Prostate gland (tissue), 2 donors: ENCODE measurements around the gene ACOXL. TPM values are rescaled to one million over a fixed set of nuclear protein-coding genes. Genes with fewer than 3 reads are reported as not detected.

ENCODE experiments used
- DNase-seq: peaks from one replicate; pipeline ENCODE4 v3.0.0-alpha.2; 2019; ENCODE audit warnings: low spot score
- H3K27ac ChIP-seq, 2 donors: fragments of 200-600 bp; sonication (generic); 2 replicates each; pipeline ENCODE4 v1.5.1; 2017 to 2019
- H3K27me3 ChIP-seq: fragments of 200-600 bp; sonication (generic); replicated peaks from 2 replicates; pipeline ENCODE4 v1.5.1; 2019; ENCODE audit not compliant: insufficient read depth
- H3K36me3 ChIP-seq, 2 donors: fragments of 200-600 bp; sonication (generic); 1 replicate in 1 of 2; 2 replicates in 1 of 2; pipeline versions ENCODE4 v1.5.1 to v1.8.1; 2017 to 2019
- H3K4me1 ChIP-seq: fragments of 200-600 bp; sonication (generic); replicated peaks from 2 replicates; pipeline ENCODE4 v1.5.1; 2019
- H3K4me3 ChIP-seq, 2 donors: fragments of 200-600 bp; sonication (generic); 2 replicates each; pipeline ENCODE4 v1.5.1; 2017 to 2019
- H3K9me3 ChIP-seq: fragments of 200-600 bp; sonication (generic); 2 replicates; pipeline ENCODE4 v1.5.1; 2017
- CTCF ChIP-seq, 4 experiments: fragments of 200-600 bp in 2 of 4; fragments of 450-650 bp in 2 of 4; sonication (generic) in 2 of 4; IDR thresholded peaks; 1 replicate in 3 of 4; 2 replicates in 1 of 4; pipeline ENCODE4 v1.5.1; 2016 to 2019; ENCODE audit warnings: antibody characterized with exemption in 4 of 4, mild to moderate bottlenecking in 2 of 4, moderate library complexity in 2 of 4
- POLR2A ChIP-seq: fragments of 450-650 bp; IDR thresholded peaks from one replicate; pipeline ENCODE4 v1.6.1; 2016; ENCODE audit warnings: antibody characterized with exemption, mild to moderate bottlenecking
- POLR2AphosphoS5 ChIP-seq: sonication (generic); formaldehyde crosslinking; IDR thresholded peaks from one replicate; pipeline ENCODE4 v1.6.1; 2017; ENCODE audit warnings: antibody characterized with exemption
- whole genome bisulfite sequencing: methylation state at CpG from one replicate; pipeline ENCODE4 v1.1.5; 2018; 5-methylcytosine and 5-hydroxymethylcytosine counted together
- intact Hi-C: fragments of 100-400 bp; cut with DNase I; formaldehyde crosslinking; loops from one replicate; pipeline ENCODE4 v1.14.2; 2022
- total RNA-seq, 2 donors: library from RNA; depleted of rRNA; stranded (reverse); fragments of >200 nt; gene quantifications; one replicate each; pipeline ENCODE4 v1.1.0, GENCODE V29; 2016

Gene ACOXL
- total RNA-seq, 2 donors from 2014 or later, result 8.0 to 8.3 TPM

- Histone ChIP-seq H3K9me3 (no peaks in the 10 kb centered on the region), H3K4me1 (no peaks in the 10 kb centered on the region), H3K27me3 (no peaks in the 10 kb centered on the region), H3K4me3 (no peak overlapping the region), H3K36me3 (no peaks in the 10 kb centered on the region), H3K27ac (no peak overlapping the region)
- 94% methylated on average over 2 of the region's 2 CpGs for WGBS
- no peak for DNase-seq
- intact Hi-C loops, result no loop called here
- TF ChIP-seq POLR2A (no peak), CTCF (IDR thresholded peaks at IDR 0.05) (no peak), POLR2AphosphoS5 (no peak)
Observed at GRCh38 chr2:110888411-110888810, 156.0 kb downstream of the ACOXL start.

- intact Hi-C loops, result no loop called here
- WGBS, result 0% methylated on average over 1 of the region's 1 CpG
Observed at GRCh38 chr2:110891626-110892025, 159.3 kb downstream of the ACOXL start.

GRCh38 chr2:110896226-110896625 is 163.9 kb downstream of the ACOXL start:
- intact Hi-C loops, result no loop called here
- H3K27me3 ChIP-seq, result no peaks in the 10 kb centered on the region
- H3K27ac ChIP-seq, result no peak overlapping the region
- H3K9me3 ChIP-seq, result no peaks in the 10 kb centered on the region
- WGBS, result 55% methylated on average over 3 of the region's 3 CpGs
- H3K36me3 ChIP-seq, result no peaks in the 10 kb centered on the region
- no peak for DNase-seq
- H3K4me3 ChIP-seq, result no peak overlapping the region
- TF ChIP-seq POLR2A, result no peak
- no peak for TF ChIP-seq CTCF (IDR thresholded peaks at IDR 0.05)
- TF ChIP-seq POLR2AphosphoS5, result no peak
- H3K4me1 ChIP-seq, result no peaks in the 10 kb centered on the region

More at GRCh38 chr2:110891626-110892025, 159.3 kb downstream of the ACOXL start:
- H3K4me3 ChIP-seq, result no peak overlapping the region
- H3K27ac ChIP-seq, result no peak overlapping the region
- no peaks in the 10 kb centered on the region for H3K27me3 ChIP-seq
- no peaks in the 10 kb centered on the region for H3K4me1 ChIP-seq
- no peak for TF ChIP-seq POLR2AphosphoS5
- no peak for TF ChIP-seq POLR2A
- no peak for TF ChIP-seq CTCF (IDR thresholded peaks at IDR 0.05)
- no peak for DNase-seq
- H3K36me3 ChIP-seq, result no peaks in the 10 kb centered on the region
- H3K9me3 ChIP-seq, result no peaks in the 10 kb centered on the region

- Histone ChIP-seq H3K27me3 (no peaks in the 10 kb centered on the region), H3K4me3 (no peak overlapping the region), H3K4me1 (no peaks in the 10 kb centered on the region), H3K27ac (no peak overlapping the region), H3K9me3 (no peaks in the 10 kb centered on the region), H3K36me3 (no peaks in the 10 kb centered on the region)
- intact Hi-C loops, result no loop called here
- WGBS, result 49% methylated on average over 2 of the region's 2 CpGs
- DNase-seq, result no peak
- TF ChIP-seq POLR2A, result no peak
- no peak for TF ChIP-seq CTCF (IDR thresholded peaks at IDR 0.05)
- no peak for TF ChIP-seq POLR2AphosphoS5
Observed at GRCh38 chr2:110897966-110898365, 165.6 kb downstream of the ACOXL start.

- 61% methylated on average over 2 of the region's 2 CpGs for WGBS
- H3K4me1 ChIP-seq, result no peaks in the 10 kb centered on the region
- intact Hi-C loops, result no loop called here
- no peak overlapping the region for H3K4me3 ChIP-seq
- H3K27me3 ChIP-seq, result no peaks in the 10 kb centered on the region
- TF ChIP-seq CTCF (IDR thresholded peaks at IDR 0.05), result no peak
- no peak for TF ChIP-seq POLR2AphosphoS5
- TF ChIP-seq POLR2A, result no peak
- DNase-seq, result no peak
- no peak overlapping the region for H3K27ac ChIP-seq
- no peaks in the 10 kb centered on the region for H3K36me3 ChIP-seq
- no peaks in the 10 kb centered on the region for H3K9me3 ChIP-seq
Observed at GRCh38 chr2:110900191-110900590, 167.8 kb downstream of the ACOXL start.
